Bronchial epithelial cell (primary cell): ENCODE data around the gene PRDX5. TPM values are rescaled to one million over a fixed set of nuclear protein-coding genes. Genes with fewer than 3 reads are reported as not detected.

ENCODE experiments used
- DNase-seq: peaks from one replicate; pipeline ENCODE4 v3.0.0-alpha.2; 2010; ENCODE audit warnings: low read depth
- FAIRE-seq: peaks from 2 replicates; lab custom pipeline; 2011; peaks lifted over from hg19 to GRCh38; lab: Jason Lieb, UNC
- H3K27me3 ChIP-seq: 2 replicates; pipeline ENCODE4 v1.5.1; 2011; ENCODE audit warnings: low read length; ENCODE audit not compliant: control insufficient read depth, insufficient read depth
- H3K36me3 ChIP-seq: 2 replicates; pipeline ENCODE4 v1.5.1; 2011; ENCODE audit warnings: low read length; ENCODE audit not compliant: control insufficient read depth, insufficient read depth
- H3K4me3 ChIP-seq: 2 replicates; pipeline ENCODE4 v1.5.1; 2011; ENCODE audit warnings: mild to moderate bottlenecking, low read depth, low read length, control low read depth
- total RNA-seq: library from RNA; depleted of rRNA; stranded (reverse); fragments of >200 nt; gene quantifications from 2 replicates; pipeline ENCODE4 v1.2.1, GENCODE V29; 2014
- TF ChIP-seq, protein P1 (sequence below): IDR thresholded peaks from 2 replicates; pipeline ENCODE4 v1.5.1; 2011; ENCODE audit warnings: mild to moderate bottlenecking, moderate library complexity, low read length, control low read depth, inconsistent platforms; ENCODE audit not compliant: insufficient read depth, severe bottlenecking

The PRDX5 gene
- total RNA-seq, 1 donor from 2014 or later, result 649 TPM

- peak overlapping the region; percentile 13 for H3K4me3 ChIP-seq
- FAIRE-seq, result no peak
- TF ChIP-seq, protein P1, sequence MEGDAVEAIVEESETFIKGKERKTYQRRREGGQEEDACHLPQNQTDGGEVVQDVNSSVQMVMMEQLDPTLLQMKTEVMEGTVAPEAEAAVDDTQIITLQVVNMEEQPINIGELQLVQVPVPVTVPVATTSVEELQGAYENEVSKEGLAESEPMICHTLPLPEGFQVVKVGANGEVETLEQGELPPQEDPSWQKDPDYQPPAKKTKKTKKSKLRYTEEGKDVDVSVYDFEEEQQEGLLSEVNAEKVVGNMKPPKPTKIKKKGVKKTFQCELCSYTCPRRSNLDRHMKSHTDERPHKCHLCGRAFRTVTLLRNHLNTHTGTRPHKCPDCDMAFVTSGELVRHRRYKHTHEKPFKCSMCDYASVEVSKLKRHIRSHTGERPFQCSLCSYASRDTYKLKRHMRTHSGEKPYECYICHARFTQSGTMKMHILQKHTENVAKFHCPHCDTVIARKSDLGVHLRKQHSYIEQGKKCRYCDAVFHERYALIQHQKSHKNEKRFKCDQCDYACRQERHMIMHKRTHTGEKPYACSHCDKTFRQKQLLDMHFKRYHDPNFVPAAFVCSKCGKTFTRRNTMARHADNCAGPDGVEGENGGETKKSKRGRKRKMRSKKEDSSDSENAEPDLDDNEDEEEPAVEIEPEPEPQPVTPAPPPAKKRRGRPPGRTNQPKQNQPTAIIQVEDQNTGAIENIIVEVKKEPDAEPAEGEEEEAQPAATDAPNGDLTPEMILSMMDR, result no peak
- H3K36me3 ChIP-seq, result no peaks in the 10 kb centered on the region
- no peak for DNase-seq
- peaks cover 34% of the 10 kb centered on the region for H3K27me3 ChIP-seq
Measured at GRCh38 chr11:64298966-64299846, 18.7 kb upstream of the PRDX5 start.

GRCh38 chr11:64299847-64300648 is 17.9 kb upstream of the PRDX5 start, which contains the start of gene CATSPERZ:
Gene CATSPERZ, plus strand, starts transcription at chr11:64300358. Its CDS starts 53 bp downstream, at chr11:64300411.
- FAIRE-seq (no peak), DNase-seq (no peak)
- TF ChIP-seq, protein P1, result no peak
- peaks cover 31% of the 10 kb centered on the region for H3K27me3 ChIP-seq
- H3K4me3 ChIP-seq, result peak within 1 kb of the TSS; percentile 19
- H3K36me3 ChIP-seq, result no peaks in the 10 kb centered on the region

DNA sequence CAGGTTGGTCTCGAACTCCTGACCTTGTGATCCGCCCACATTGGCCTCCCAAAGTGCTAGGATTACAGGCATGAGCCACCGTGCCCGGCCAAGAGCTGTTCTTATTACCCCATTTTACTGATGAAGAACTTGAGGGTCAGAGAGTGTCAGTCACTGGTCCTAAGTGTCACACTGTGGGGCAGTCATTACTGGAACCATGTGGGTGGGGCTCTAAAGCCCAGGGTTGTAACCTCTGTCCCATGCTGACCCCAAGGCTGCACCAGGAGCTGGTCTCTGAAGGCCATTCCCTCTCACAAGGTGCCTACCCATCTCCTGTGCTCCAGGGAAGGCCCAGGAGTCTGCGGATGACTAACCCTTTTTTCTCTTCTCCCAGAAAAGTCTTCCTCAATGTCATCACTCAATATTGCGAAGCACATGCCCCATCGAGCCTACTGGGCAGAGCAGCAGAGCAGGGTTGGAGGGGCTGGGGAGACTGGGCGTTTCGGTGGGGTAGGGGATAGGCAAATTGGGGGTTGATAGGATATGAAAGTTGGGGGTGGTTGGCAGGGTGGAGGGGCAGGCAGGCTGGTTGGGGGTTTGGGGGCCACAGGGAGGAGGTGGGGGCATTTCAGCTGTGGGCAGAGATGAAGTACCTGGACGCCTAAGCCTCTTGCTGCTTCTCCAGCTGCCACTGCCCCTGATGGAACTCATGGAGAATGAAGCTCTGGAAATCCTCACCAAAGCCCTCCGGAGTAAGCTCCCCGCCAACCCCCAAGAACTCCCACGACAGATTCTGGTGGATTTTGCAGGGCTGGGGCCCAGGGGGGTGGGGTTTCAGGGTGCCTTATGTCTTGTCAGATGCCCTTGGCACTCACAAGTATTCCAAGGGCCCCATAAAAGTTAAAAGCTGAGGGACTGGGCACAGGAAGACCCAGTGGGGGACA is 14.6 kb upstream of the PRDX5 start:
- H3K27me3 ChIP-seq, result peaks cover 14% of the 10 kb centered on the region
- no peak for FAIRE-seq
- peaks cover 4% of the 10 kb centered on the region for H3K36me3 ChIP-seq
- H3K4me3 ChIP-seq, result no peak overlapping the region
- TF ChIP-seq, protein P1, result no peak
- DNase-seq, result no peak

DNA sequence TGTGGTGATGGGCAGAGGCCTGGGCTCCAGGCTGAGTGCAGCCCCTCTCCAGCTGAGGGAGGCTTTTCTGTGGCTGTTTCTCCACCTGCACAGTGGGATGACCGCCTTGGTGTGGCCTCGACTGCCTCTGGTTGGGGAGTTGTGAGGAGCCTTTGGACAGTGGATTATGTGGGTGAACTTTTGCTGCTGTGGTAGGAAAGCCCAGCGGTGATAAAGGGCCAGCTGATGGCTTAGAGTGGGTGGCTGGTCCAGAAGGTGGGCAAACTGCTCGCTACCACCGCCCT is 13.9 kb upstream of the PRDX5 start:
- FAIRE-seq, result no peak
- DNase-seq, result no peak
- TF ChIP-seq, protein P1, result no peak
- H3K36me3 ChIP-seq, result peaks cover 4% of the 10 kb centered on the region
- H3K4me3 ChIP-seq, result no peak overlapping the region
- H3K27me3 ChIP-seq, result peaks cover 12% of the 10 kb centered on the region

DNA sequence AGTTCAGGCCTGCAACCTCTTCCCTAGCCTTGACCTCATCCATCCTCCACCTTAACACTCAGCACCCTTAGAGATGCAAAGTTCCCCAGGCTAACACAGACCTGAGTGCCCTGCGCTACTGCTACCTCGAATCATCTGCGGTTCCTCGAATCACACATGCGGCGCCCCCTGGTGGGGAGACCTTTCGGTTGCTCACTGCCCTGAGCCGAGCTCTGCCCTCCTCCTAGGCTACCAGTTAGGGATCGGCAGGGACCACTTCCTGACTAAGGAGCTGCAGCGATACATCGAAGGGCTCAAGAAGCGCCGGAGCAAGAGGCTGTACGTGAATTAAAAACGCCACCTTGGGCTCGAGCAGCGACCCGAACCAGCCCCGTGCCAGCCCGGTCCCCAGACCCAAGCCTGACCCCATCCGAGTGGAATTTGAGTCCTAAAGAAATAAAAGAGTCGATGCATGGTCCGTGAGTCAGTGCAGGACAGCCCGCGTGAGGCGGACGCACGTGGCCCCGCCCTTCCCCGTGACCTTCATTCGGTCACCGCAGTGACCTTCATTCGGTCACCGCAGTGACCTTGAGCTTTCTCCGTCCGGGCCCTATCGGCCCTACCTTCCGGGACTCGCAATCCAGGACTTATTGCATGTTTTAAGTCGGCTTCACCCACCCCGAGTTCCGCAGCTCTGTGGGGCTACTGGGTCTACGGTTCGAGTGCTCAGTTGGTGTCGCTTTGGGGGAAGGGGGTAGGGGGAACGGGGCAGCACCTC is 13.4 kb upstream of the PRDX5 start:
- H3K36me3 ChIP-seq, result peaks cover 4% of the 10 kb centered on the region
- FAIRE-seq (no peak), DNase-seq (peak; percentile 81)
- TF ChIP-seq, protein P1, result peak; percentile 93
- peak overlapping the region; percentile 51 for H3K4me3 ChIP-seq
- H3K27me3 ChIP-seq, result peaks cover 10% of the 10 kb centered on the region
